Gastrocnemius medialis (tissue), 4 donors: Measurements from ENCODE around the gene SRPX. TPM values are rescaled to one million over a fixed set of nuclear protein-coding genes. Genes with fewer than 3 reads are reported as not detected.

Source experiments
- ATAC-seq, 2 donors: fragments of 150-250 bp; one replicate each; pipeline ENCODE4 v1.9.1; 2016
- DNase-seq, 2 donors: peaks; one replicate each; pipeline ENCODE4 v3.0.0-alpha.2; 2019
- H3K27ac ChIP-seq, 4 donors: fragments of 200-600 bp; sonication (generic); 1 replicate in 1 of 4; 2 replicates in 3 of 4; pipeline ENCODE4 v1.5.1; 2016 to 2018; ENCODE audit warnings: mild to moderate bottlenecking in 2 of 4, moderate library complexity in 1 of 4
- H3K27me3 ChIP-seq, 3 donors: fragments of 200-600 bp; sonication (generic) in 2 of 3; 1 replicate in 1 of 3; 2 replicates in 2 of 3; pipeline versions ENCODE4 v1.5.1 to v1.6.0; 2016 to 2019; ENCODE audit warnings: mild to moderate bottlenecking in 1 of 3, moderate library complexity in 1 of 3
- H3K36me3 ChIP-seq, 2 donors: fragments of 200-600 bp; sonication (generic) in 1 of 2; one replicate each; pipeline ENCODE4 v1.5.1; 2017 to 2018
- H3K4me1 ChIP-seq, 2 donors: fragments of 200-600 bp; sonication (generic) in 1 of 2; one replicate each; pipeline ENCODE4 v1.5.1; 2016 to 2017; ENCODE audit warnings: mild to moderate bottlenecking in 2 of 2
- H3K4me3 ChIP-seq, 4 donors: fragments of 200-600 bp; sonication (generic) in 3 of 4; 1 replicate in 1 of 4; 2 replicates in 3 of 4; pipeline ENCODE4 v1.5.1; 2016 to 2019; ENCODE audit warnings: mild to moderate bottlenecking in 2 of 4
- H3K9me3 ChIP-seq, 3 donors: fragments of 200-600 bp; sonication (generic) in 2 of 3; 1 replicate in 1 of 3; 2 replicates in 2 of 3; pipeline ENCODE4 v1.5.1; 2016 to 2019
- POLR2A ChIP-seq, 2 donors: fragments of 450-650 bp; IDR thresholded peaks; one replicate each; pipeline ENCODE4 v1.6.1; 2017; ENCODE audit warnings: antibody characterized with exemption in 2 of 2, mild to moderate bottlenecking in 2 of 2, moderate library complexity in 2 of 2
- in situ Hi-C, 4 donors: fragments of 200-750 bp; cut with MboI; loops; one replicate each; pipeline versions ENCODE4 v1.15.0 to v1.8.0; 2017; ENCODE audit warnings: low sequenced_read_pairs in 4 of 4
- intact Hi-C: fragments of 100-400 bp; cut with DNase I; formaldehyde crosslinking; loops from one replicate; pipeline ENCODE4 v1.15.1; 2023; ENCODE audit warnings: low total_unique reads
- total RNA-seq, 4 donors: library from RNA; depleted of rRNA; stranded (reverse); fragments of >200 nt; gene quantifications; one replicate each; pipeline versions ENCODE4 v1.1.0 to v1.2.3, GENCODE V29; 2016
- TF ChIP-seq, protein P1 (sequence below), 5 experiments: fragments of 450-650 bp in 3 of 5; fragments of 200-600 bp in 2 of 5; sonication (generic) in 2 of 5; IDR thresholded peaks in 4 of 5; conservative IDR thresholded peaks in 1 of 5; 1 replicate in 4 of 5; 2 replicates in 1 of 5; pipeline ENCODE4 v1.5.1; 2016 to 2019; ENCODE audit warnings: antibody characterized with exemption in 5 of 5, mild to moderate bottlenecking in 3 of 5, moderate library complexity in 3 of 5

Gene SRPX
- total RNA-seq, 4 donors from 2014 or later, result 8.6 to 48.3 (median 36.6) TPM

DNA sequence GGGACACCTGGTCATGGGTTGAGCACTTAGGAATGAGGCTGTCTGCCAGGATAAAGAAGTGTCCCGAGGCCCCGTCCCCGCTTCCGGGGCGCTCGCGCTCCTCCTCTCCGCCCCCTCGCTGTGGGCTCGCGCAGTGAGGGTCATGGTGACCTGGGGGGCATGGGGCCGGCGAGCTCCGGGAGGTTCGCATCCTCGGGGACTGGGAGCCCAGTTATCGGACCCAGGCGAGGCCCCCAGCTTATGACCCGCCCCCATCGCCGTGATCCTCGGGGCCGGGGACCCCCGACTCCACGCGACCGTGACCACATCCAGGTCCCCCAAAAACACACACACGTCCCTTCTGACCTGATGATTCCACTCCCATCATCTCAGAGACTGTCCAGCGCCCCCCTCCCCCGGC is 35.3 kb upstream of the SRPX start:
- no peak overlapping the region for H3K27ac ChIP-seq
- in situ Hi-C loops (no loop called here), intact Hi-C loops (no loop called here)
- no peaks in the 10 kb centered on the region for H3K9me3 ChIP-seq
- DNase-seq (no peak), ATAC-seq (no peak)
- H3K4me3 ChIP-seq, result no peak overlapping the region
- no peaks in the 10 kb centered on the region for H3K4me1 ChIP-seq
- H3K27me3 ChIP-seq, result no peaks in the 10 kb centered on the region
- H3K36me3 ChIP-seq, result no peaks in the 10 kb centered on the region
- TF ChIP-seq POLR2A (IDR thresholded peaks at IDR 0.05), result no peak
- TF ChIP-seq, protein P1, sequence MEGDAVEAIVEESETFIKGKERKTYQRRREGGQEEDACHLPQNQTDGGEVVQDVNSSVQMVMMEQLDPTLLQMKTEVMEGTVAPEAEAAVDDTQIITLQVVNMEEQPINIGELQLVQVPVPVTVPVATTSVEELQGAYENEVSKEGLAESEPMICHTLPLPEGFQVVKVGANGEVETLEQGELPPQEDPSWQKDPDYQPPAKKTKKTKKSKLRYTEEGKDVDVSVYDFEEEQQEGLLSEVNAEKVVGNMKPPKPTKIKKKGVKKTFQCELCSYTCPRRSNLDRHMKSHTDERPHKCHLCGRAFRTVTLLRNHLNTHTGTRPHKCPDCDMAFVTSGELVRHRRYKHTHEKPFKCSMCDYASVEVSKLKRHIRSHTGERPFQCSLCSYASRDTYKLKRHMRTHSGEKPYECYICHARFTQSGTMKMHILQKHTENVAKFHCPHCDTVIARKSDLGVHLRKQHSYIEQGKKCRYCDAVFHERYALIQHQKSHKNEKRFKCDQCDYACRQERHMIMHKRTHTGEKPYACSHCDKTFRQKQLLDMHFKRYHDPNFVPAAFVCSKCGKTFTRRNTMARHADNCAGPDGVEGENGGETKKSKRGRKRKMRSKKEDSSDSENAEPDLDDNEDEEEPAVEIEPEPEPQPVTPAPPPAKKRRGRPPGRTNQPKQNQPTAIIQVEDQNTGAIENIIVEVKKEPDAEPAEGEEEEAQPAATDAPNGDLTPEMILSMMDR (IDR thresholded peaks at IDR 0.05 in 4 of 5, conservative IDR thresholded peaks at IDR 0.05 in 1 of 5), result no peak

DNA sequence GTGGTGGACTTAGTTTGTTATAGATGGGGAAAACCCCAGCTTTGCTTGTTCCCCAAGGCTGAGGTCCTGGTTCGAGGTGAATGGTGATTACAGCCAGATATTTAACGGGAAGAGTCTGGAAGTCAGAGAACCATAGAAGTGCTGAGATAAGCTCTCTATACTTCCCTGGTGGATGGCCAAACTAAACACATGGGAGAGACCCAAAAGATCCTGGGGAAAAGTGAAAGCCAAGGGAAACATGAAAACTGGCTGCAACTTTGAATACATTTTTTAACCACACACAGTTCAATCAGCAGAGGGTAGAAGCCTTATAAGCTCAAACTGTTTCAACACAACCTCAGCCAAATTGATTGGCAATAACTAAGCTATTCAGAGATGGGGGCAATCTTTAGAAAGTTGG is 29.3 kb upstream of the SRPX start:
- no peak overlapping the region for H3K27ac ChIP-seq
- no peak for ATAC-seq
- intact Hi-C loops, result no loop called here
- H3K36me3 ChIP-seq, result no peaks in the 10 kb centered on the region
- DNase-seq, result no peak
- H3K4me3 ChIP-seq, result no peak overlapping the region
- peaks cover 0 to 5% (median 0%) of the 10 kb centered on the region in 3 donors for H3K27me3 ChIP-seq
- no peaks in the 10 kb centered on the region for H3K4me1 ChIP-seq
- H3K9me3 ChIP-seq, result no peaks in the 10 kb centered on the region
- TF ChIP-seq POLR2A (IDR thresholded peaks at IDR 0.05), result no peak
- TF ChIP-seq, protein P1 (IDR thresholded peaks at IDR 0.05 in 4 of 5, conservative IDR thresholded peaks at IDR 0.05 in 1 of 5), result no peak
- in situ Hi-C loops, result no loop called here

DNA sequence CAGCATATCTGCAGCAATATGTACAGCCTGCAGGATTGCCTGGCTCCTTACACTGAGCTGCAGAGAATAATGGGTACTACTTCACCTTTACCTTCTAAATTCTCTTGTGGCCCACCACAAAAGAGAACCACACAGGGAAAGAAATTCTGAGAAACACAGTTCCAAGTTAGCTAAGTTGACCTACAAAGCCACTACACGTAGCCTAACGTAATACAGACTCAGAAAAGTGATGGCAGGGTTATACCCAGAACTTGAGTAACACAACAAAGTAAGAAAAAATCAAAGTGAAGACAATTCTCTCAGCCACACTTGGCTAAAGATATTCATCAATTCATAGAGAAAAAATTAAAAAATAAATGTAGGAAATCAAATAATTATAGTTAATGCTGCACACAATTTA is 26.4 kb upstream of the SRPX start:
- TF ChIP-seq, protein P1 (IDR thresholded peaks at IDR 0.05 in 4 of 5, conservative IDR thresholded peaks at IDR 0.05 in 1 of 5), result no peak
- TF ChIP-seq POLR2A (IDR thresholded peaks at IDR 0.05), result no peak
- no peak for ATAC-seq
- DNase-seq, result no peak
- no peaks in the 10 kb centered on the region for H3K4me1 ChIP-seq
- intact Hi-C loops (no loop called here), in situ Hi-C loops (no loop called here)
- no peaks in the 10 kb centered on the region for H3K36me3 ChIP-seq
- H3K9me3 ChIP-seq, result no peaks in the 10 kb centered on the region
- peaks cover 0 to 5% (median 0%) of the 10 kb centered on the region in 3 donors for H3K27me3 ChIP-seq
- H3K27ac ChIP-seq, result no peak overlapping the region
- no peak overlapping the region for H3K4me3 ChIP-seq

DNA sequence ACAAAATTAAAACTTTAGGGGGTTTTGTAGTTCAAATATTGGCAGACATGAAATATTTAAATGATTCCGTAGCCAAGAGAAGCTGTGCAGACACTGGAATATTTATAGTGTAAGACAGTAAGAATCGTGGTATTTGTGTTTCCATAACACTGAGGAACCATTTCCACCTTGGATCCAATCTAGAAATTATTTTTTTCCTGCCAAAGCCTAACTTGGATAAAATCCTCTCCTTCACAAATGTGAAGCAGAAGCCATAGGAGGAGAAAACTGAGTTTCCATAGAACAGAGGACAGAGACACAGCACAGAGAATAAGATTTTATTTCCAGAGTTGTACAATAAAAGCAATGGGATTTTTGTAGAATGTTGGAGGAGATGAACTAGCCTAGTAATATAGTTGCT is 19.9 kb upstream of the SRPX start:
- ATAC-seq (no peak), DNase-seq (no peak)
- H3K9me3 ChIP-seq, result no peaks in the 10 kb centered on the region
- TF ChIP-seq, protein P1 (IDR thresholded peaks at IDR 0.05 in 4 of 5, conservative IDR thresholded peaks at IDR 0.05 in 1 of 5), result no peak
- TF ChIP-seq POLR2A (IDR thresholded peaks at IDR 0.05), result no peak
- in situ Hi-C loops, result no loop called here
- H3K27ac ChIP-seq, result no peak overlapping the region
- no peaks in the 10 kb centered on the region for H3K4me1 ChIP-seq
- H3K4me3 ChIP-seq, result no peak overlapping the region
- H3K27me3 ChIP-seq, result no peaks in the 10 kb centered on the region
- intact Hi-C loops, result no loop called here
- H3K36me3 ChIP-seq, result no peaks in the 10 kb centered on the region

DNA sequence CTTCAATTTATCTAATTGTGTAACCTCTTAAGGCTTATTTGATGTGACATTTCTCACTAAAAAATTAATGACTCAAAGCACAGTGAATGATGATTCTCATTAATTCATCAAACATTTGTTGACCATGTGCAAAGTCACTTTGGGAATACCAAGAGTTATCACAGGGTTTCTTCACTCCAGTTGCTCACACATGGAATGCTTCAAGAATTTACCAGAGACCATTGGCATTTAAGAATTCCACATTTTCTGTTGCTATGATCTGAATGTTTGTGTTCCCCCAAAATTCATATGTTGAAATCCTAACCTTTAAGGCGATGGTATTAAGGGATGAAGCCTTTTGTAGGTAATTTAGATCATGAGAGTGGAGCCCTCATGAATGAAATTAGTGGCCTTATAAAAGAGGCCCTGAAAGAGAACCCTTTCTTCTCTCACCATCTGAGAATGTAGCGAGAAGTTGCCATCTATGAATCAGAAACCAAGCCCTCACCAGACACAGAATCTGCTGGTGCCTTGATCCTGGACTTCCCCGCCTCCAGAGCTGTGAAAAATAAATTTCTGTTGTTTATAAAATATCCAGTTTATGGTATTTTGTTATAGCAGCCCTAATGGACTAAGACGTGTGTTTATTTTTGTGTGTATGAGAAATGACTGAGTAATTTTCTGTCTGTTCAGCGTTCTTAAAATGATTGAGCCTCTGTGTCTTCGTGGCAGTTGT is 16.4 kb upstream of the SRPX start:
- no peak for DNase-seq

More for the DNA sequence above, 16.4 kb upstream of the SRPX start:
- Histone ChIP-seq H3K9me3 (no peaks in the 10 kb centered on the region), H3K4me1 (no peaks in the 10 kb centered on the region), H3K27ac (no peak overlapping the region), H3K36me3 (no peaks in the 10 kb centered on the region), H3K4me3 (no peak overlapping the region), H3K27me3 (no peaks in the 10 kb centered on the region)
- ATAC-seq, result no peak
- in situ Hi-C loops, result no loop called here
- TF ChIP-seq POLR2A (IDR thresholded peaks at IDR 0.05), result no peak
- TF ChIP-seq, protein P1 (IDR thresholded peaks at IDR 0.05 in 4 of 5, conservative IDR thresholded peaks at IDR 0.05 in 1 of 5), result no peak
- intact Hi-C loops, result no loop called here
